ENCODE data around the gene ENTPD3.

ENTPD3 gene

DNA sequence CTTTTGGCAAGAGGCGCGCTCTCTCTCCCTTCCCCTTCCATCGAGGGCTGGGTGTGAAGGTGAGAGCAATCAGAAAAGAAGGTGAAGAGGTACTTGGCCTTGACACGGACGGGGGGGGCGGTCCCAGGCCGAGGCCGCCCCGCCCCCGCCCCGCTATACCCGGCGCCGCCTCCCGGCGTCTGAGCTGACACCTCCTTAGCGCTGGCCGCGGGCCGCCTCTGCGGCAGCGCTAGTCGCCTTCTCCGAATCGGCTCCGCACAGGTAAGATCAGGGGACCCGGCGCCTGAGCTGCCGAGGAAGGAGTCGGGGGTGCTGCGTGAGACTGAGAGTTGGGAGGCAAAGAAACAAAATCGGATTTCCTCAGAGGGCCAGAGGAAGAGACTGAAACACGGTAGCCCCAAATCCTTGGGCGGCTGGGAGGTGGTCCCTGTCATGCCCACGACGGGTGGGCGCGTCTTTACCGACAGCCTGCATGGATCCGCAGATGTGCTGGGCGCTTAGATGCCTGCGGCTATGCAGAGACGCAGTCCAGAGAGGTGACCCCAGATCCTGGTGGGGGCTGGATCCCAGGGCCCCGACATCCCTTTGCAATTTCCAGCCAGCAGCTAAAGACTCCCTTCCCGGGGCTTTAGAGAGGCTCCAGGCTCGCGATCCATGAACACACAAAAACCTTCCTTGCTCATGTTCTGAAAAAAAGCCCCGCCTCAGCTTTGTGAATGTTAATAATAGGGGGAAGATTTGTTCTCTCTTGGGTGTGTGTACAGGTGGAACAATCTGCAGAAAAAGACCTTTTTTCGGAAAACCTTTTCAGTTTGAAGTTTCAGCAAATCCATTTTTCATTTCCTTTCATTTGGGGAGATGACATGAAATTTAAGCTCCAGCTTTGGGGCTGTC lies at the start of gene ENTPD3:
Gene ENTPD3 (plus strand): TSS at position 184 of the 894 bp plus-strand sequence. CDS start 874 bp downstream, outside the sequence.
- no peak for DNase-seq (ENCODE audit: low spot score in 2 of 2)
- peak; percentile 81 for ATAC-seq (ENCODE audit: low read depth)
- H3K36me3 Mint-ChIP-seq: peaks cover 14% of the 10 kb centered on the region
- no peak within 1 kb of the TSS for H3K27ac Mint-ChIP-seq
- H3K27me3 Mint-ChIP-seq: peaks cover 14% of the 10 kb centered on the region
- no peaks in the 10 kb centered on the region for H3K9me3 Mint-ChIP-seq
- peak within 1 kb of the TSS; percentile 68 for H3K4me3 Mint-ChIP-seq
- H3K4me1 Mint-ChIP-seq: peaks cover 3% of the 10 kb centered on the region

- no peak overlapping the region for H3K4me3 Mint-ChIP-seq
Measured at GRCh38 chr3:40339871-40340270, 47.1 kb upstream of the ENTPD3 start.

DNA sequence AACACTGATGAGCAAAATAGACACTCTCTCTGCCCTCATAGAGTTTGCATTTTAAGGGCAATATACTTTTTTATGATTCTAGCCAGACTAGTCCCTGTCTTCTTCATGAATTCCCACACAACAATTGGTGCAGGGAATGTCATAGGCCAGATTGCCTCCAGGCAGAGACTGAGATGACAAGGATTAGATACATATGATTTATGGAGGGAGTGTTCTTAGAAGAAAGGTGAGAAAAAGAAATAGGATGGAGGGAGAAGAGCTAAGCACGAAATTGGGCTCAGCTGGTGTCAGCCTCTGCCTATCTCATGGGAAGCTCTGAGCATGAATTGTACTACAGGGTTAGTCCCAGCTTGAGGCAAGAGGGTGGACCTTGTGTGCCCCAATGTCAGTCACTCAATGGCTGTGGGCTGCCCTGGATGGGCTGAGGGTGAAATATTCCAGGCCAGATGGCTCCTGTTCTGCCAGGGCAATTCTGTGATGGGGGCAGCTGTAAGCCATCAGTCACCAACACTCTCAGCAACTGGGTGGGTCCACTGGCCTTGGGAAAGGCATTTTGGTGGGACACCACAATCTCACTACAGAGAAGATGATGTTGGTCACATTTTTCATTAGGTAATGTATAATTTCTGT lies 46.3 kb upstream of the ENTPD3 start:
- H3K4me3 Mint-ChIP-seq: no peak overlapping the region
- no peaks in the 10 kb centered on the region for H3K4me1 Mint-ChIP-seq

More at GRCh38 chr3:40339871-40340270, 47.1 kb upstream of the ENTPD3 start:
- Mint-ChIP-seq H3K4me1 (no peaks in the 10 kb centered on the region), H3K27me3 (peaks cover 2% of the 10 kb centered on the region), H3K9me3 (no peaks in the 10 kb centered on the region), H3K27ac (no peak overlapping the region), H3K36me3 (no peaks in the 10 kb centered on the region)
- DNase-seq (ENCODE audit: low spot score in 2 of 2): no peak
- no peak for ATAC-seq (ENCODE audit: low read depth)

GRCh38 chr3:40341671-40342070 lies 45.3 kb upstream of the ENTPD3 start:
- Mint-ChIP-seq H3K27ac (no peak overlapping the region), H3K9me3 (no peaks in the 10 kb centered on the region), H3K4me3 (no peak overlapping the region), H3K4me1 (no peaks in the 10 kb centered on the region), H3K27me3 (peaks cover 2% of the 10 kb centered on the region), H3K36me3 (peaks cover 1% of the 10 kb centered on the region)
- no peak for ATAC-seq (ENCODE audit: low read depth)
- no peak for DNase-seq (ENCODE audit: low spot score in 2 of 2)

More for the DNA sequence above, 46.3 kb upstream of the ENTPD3 start:
- Mint-ChIP-seq H3K27me3 (peaks cover 2% of the 10 kb centered on the region), H3K27ac (no peak overlapping the region), H3K36me3 (no peaks in the 10 kb centered on the region), H3K9me3 (no peaks in the 10 kb centered on the region)
- no peak for ATAC-seq (ENCODE audit: low read depth)
- no peak for DNase-seq (ENCODE audit: low spot score in 2 of 2)

GRCh38 chr3:40350529-40350928 lies 36.5 kb upstream of the ENTPD3 start:
- Mint-ChIP-seq H3K4me3 (no peak overlapping the region), H3K9me3 (no peaks in the 10 kb centered on the region), H3K27me3 (peaks cover 11% of the 10 kb centered on the region), H3K36me3 (peaks cover 3% of the 10 kb centered on the region), H3K27ac (no peak overlapping the region), H3K4me1 (no peaks in the 10 kb centered on the region)
- ATAC-seq (ENCODE audit: low read depth) (no peak), DNase-seq (ENCODE audit: low spot score in 2 of 2) (no peak)

DNA sequence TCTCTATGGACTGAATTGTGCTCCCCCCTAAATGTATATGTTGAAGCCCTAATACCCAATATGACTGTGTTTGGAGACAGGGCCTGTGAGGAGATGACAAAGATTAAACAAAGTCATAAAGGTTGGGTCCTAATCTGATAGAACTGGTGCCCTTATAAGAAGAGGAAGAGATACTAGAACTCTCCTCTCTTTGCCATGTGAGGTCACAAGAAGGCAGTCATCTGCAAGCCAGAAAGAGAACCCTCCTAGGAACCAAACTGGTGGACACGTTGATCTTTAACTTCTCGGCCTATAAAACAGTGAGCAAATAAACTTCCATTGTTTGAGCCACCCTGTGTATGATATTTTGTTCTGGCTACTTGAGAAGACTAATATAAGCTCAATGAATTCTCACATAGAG lies 31.6 kb upstream of the ENTPD3 start:
- no peak overlapping the region for H3K4me3 Mint-ChIP-seq
- no peaks in the 10 kb centered on the region for H3K4me1 Mint-ChIP-seq
- no peaks in the 10 kb centered on the region for H3K36me3 Mint-ChIP-seq
- DNase-seq (ENCODE audit: low spot score in 2 of 2) (no peak), ATAC-seq (ENCODE audit: low read depth) (no peak)
- no peak overlapping the region for H3K27ac Mint-ChIP-seq
- H3K27me3 Mint-ChIP-seq: peaks cover 13% of the 10 kb centered on the region
- no peaks in the 10 kb centered on the region for H3K9me3 Mint-ChIP-seq

DNA sequence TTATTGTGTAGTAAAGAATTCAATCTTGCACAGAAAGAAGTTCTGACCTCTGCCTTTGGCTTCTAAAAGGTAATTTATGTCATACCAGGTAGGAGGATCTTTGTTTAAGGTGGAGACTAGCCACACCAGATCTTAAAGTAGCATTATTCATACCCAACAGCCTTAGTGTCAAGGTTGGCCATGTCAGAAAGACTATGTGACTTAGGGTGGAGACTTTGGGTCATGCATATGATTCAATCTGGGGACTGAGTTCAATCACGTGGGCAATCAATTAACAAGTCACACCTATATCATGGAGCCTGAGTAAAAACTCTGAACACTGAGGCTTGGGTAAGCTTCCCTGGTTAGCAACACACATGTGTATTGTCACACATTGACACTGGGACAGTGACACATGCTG lies 28.5 kb upstream of the ENTPD3 start:
- ATAC-seq (ENCODE audit: low read depth): no peak
- H3K4me3 Mint-ChIP-seq: no peak overlapping the region
- no peaks in the 10 kb centered on the region for H3K9me3 Mint-ChIP-seq
- H3K27me3 Mint-ChIP-seq: peaks cover 11% of the 10 kb centered on the region
- no peak for DNase-seq (ENCODE audit: low spot score in 2 of 2)
- H3K27ac Mint-ChIP-seq: no peak overlapping the region
- H3K36me3 Mint-ChIP-seq: no peaks in the 10 kb centered on the region
- H3K4me1 Mint-ChIP-seq: no peaks in the 10 kb centered on the region

DNA sequence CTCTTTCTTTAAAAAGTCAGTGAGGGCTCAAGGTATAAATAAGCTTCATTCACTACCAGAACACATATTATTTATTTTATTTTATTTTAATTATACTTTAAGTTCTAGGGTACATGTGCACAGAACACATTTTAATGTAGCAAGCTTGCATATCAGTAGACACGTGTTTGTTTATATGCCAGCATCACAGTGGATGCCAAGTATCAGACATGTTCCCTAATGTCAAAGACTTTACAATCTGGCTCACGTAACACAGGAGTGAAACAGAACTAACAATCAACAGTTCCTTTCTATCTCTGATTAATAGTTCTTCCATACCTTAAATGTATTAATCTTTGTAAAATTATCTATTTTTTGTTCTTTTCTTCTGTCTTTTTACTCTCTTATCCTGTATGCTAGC lies 23.3 kb upstream of the ENTPD3 start:
- DNase-seq (ENCODE audit: low spot score in 2 of 2): no peak

GRCh38 chr3:40366203-40367162 lies 20.5 kb upstream of the ENTPD3 start:
- DNase-seq (ENCODE audit: low spot score in 2 of 2) (no peak), ATAC-seq (ENCODE audit: low read depth) (no peak)
- Mint-ChIP-seq H3K27me3 (peaks cover 6% of the 10 kb centered on the region), H3K27ac (no peak overlapping the region), H3K4me3 (no peak overlapping the region), H3K9me3 (peaks cover 3% of the 10 kb centered on the region), H3K36me3 (peaks cover 2% of the 10 kb centered on the region), H3K4me1 (no peaks in the 10 kb centered on the region)

More for the DNA sequence above, 23.3 kb upstream of the ENTPD3 start:
- H3K27me3 Mint-ChIP-seq: peaks cover 2% of the 10 kb centered on the region
- H3K9me3 Mint-ChIP-seq: no peaks in the 10 kb centered on the region
- no peak overlapping the region for H3K27ac Mint-ChIP-seq
- H3K4me3 Mint-ChIP-seq: no peak overlapping the region
- ATAC-seq (ENCODE audit: low read depth): no peak
- peaks cover 1% of the 10 kb centered on the region for H3K36me3 Mint-ChIP-seq
- H3K4me1 Mint-ChIP-seq: no peaks in the 10 kb centered on the region

GRCh38 chr3:40369716-40370115 lies 17.3 kb upstream of the ENTPD3 start:
- H3K27ac Mint-ChIP-seq: no peak overlapping the region

GRCh38 chr3:40377822-40378221 lies 9.2 kb upstream of the ENTPD3 start:
- Mint-ChIP-seq H3K27ac (no peak overlapping the region), H3K4me3 (no peak overlapping the region), H3K36me3 (peaks cover 2% of the 10 kb centered on the region), H3K4me1 (peaks cover 7% of the 10 kb centered on the region), H3K9me3 (peaks cover 16% of the 10 kb centered on the region), H3K27me3 (no peaks in the 10 kb centered on the region)
- ATAC-seq (ENCODE audit: low read depth) (no peak), DNase-seq (ENCODE audit: low spot score in 2 of 2) (no peak)

More at GRCh38 chr3:40369716-40370115, 17.3 kb upstream of the ENTPD3 start:
- peaks cover 4% of the 10 kb centered on the region for H3K36me3 Mint-ChIP-seq
- no peak overlapping the region for H3K4me3 Mint-ChIP-seq
- H3K9me3 Mint-ChIP-seq: peaks cover 3% of the 10 kb centered on the region
- DNase-seq (ENCODE audit: low spot score in 2 of 2) (no peak), ATAC-seq (ENCODE audit: low read depth) (no peak)
- no peaks in the 10 kb centered on the region for H3K4me1 Mint-ChIP-seq
- peaks cover 6% of the 10 kb centered on the region for H3K27me3 Mint-ChIP-seq

- H3K27ac Mint-ChIP-seq: no peak overlapping the region
- no peak overlapping the region for H3K4me3 Mint-ChIP-seq
- no peaks in the 10 kb centered on the region for H3K27me3 Mint-ChIP-seq
Measured at GRCh38 chr3:40379674-40380306, 7.2 kb upstream of the ENTPD3 start.

GRCh38 chr3:40381904-40382616 lies 4.9 kb upstream of the ENTPD3 start:
- Mint-ChIP-seq H3K27ac (no peak overlapping the region), H3K4me1 (peaks cover 8% of the 10 kb centered on the region), H3K9me3 (peaks cover 9% of the 10 kb centered on the region), H3K27me3 (peaks cover 7% of the 10 kb centered on the region), H3K36me3 (peaks cover 1% of the 10 kb centered on the region), H3K4me3 (no peak overlapping the region)
- ATAC-seq (ENCODE audit: low read depth) (no peak), DNase-seq (ENCODE audit: low spot score in 2 of 2) (no peak)

More at GRCh38 chr3:40379674-40380306, 7.2 kb upstream of the ENTPD3 start:
- no peak for ATAC-seq (ENCODE audit: low read depth)
- peaks cover 2% of the 10 kb centered on the region for H3K36me3 Mint-ChIP-seq
- DNase-seq (ENCODE audit: low spot score in 2 of 2): no peak
- H3K9me3 Mint-ChIP-seq: peaks cover 16% of the 10 kb centered on the region
- H3K4me1 Mint-ChIP-seq: peaks cover 7% of the 10 kb centered on the region
